WTC11 (cell line): ENCODE data around the gene ATP8B4.

Source experiments
- NFE2L1 ChIP-seq: sonication (generic); formaldehyde crosslinking; IDR thresholded peaks from 2 replicates; pipeline ENCODE4 v1.8.1; 2023; ENCODE audit warnings: missing genetic modification reagents
- SP1 ChIP-seq: sonication (generic); formaldehyde crosslinking; conservative IDR thresholded peaks from 2 replicates; pipeline ENCODE4 v1.8.1; 2022; ENCODE audit warnings: missing genetic modification reagents
- TF ChIP-seq, protein P1 (sequence below): fragments of 200-600 bp; IDR thresholded peaks from 2 replicates; pipeline ENCODE4 v1.8.0; 2022; ENCODE audit warnings: antibody characterized with exemption

DNA sequence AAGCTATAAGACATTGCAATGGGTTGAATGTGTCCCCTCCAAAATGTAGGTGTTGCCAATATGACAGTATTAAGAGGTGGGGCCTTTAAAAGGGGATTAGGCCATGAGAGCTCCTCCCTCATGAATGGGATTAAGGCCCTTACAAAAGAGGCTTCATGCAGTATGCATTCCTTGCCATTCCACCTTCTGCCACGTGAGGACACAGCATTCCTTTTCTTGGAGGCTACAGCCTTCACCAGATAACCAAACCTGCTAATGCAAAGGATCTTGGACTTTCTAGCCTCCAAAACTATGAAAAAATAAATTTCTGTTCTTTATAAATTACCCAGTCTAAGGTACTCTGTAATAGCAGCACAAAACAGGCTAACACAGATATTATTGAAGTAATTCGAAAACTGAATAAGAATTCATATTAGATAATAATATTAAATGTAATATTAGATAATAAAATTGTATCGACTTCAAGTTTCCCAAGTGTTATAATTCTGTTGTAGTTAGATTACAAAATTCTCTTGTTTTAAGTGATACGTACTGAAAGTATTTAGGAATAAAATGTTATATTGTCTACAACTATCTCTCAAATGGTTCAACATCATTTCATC lies 29.4 kb upstream of the ATP8B4 start:
- TF ChIP-seq SP1 (CRISPR knock-in tag), result no peak
- TF ChIP-seq, protein P1, sequence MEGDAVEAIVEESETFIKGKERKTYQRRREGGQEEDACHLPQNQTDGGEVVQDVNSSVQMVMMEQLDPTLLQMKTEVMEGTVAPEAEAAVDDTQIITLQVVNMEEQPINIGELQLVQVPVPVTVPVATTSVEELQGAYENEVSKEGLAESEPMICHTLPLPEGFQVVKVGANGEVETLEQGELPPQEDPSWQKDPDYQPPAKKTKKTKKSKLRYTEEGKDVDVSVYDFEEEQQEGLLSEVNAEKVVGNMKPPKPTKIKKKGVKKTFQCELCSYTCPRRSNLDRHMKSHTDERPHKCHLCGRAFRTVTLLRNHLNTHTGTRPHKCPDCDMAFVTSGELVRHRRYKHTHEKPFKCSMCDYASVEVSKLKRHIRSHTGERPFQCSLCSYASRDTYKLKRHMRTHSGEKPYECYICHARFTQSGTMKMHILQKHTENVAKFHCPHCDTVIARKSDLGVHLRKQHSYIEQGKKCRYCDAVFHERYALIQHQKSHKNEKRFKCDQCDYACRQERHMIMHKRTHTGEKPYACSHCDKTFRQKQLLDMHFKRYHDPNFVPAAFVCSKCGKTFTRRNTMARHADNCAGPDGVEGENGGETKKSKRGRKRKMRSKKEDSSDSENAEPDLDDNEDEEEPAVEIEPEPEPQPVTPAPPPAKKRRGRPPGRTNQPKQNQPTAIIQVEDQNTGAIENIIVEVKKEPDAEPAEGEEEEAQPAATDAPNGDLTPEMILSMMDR, result no peak
- TF ChIP-seq NFE2L1 (CRISPR knock-in tag), result no peak
